ENCODE results near the gene WDFY2. TPM values are rescaled to one million over a fixed set of nuclear protein-coding genes. Genes with fewer than 3 reads are reported as not detected.
A peak's percentile ranks its signal among the peaks of the same experiment; 100 is the strongest.

WDFY2 gene
- total and polyA plus RNA-seq, 4 donors, result 4.6 to 27.3 (median 10.9) TPM

GRCh38 chr13:51624207-51624606, 39.9 kb downstream of the WDFY2 start:
- DNase-seq, result no peak
- H3K4me3 ChIP-seq, result no peak overlapping the region
- TF ChIP-seq CTCF (IDR thresholded peaks at IDR 0.05; ENCODE audit: control extremely low read depth, extremely low read depth), result no peak
- H3K27me3 ChIP-seq (ENCODE audit: control insufficient read depth in 3 of 3, insufficient read depth in 3 of 3, low read length in 2 of 3), result no peaks in the 10 kb centered on the region
- 90 to 93% methylated on average over 1 of the region's 1 CpG for WGBS, 2 donors
- no peak for ATAC-seq (ENCODE audit: insufficient read depth, low FRiP score)
- H3K9me3 ChIP-seq (ENCODE audit: control insufficient read depth in 4 of 4, insufficient read depth in 3 of 4, low read length in 3 of 4), result no peaks in the 10 kb centered on the region
- H3K36me3 ChIP-seq (ENCODE audit: control insufficient read depth in 4 of 4, insufficient read depth in 4 of 4, low read length in 4 of 4), result no peaks in the 10 kb centered on the region
- no peak overlapping the region for H3K27ac ChIP-seq (ENCODE audit: low read depth in 1 of 2, low read length in 1 of 2)
- H3K4me1 ChIP-seq (ENCODE audit: control insufficient read depth in 5 of 5, insufficient read depth in 5 of 5, low read length in 5 of 5), result peaks cover 2 to 30% (median 9%) of the 10 kb centered on the region in 5 donors
- no peak overlapping the region for H3K9ac ChIP-seq (ENCODE audit: insufficient read depth in 1 of 2, low read length in 2 of 2)

- Histone ChIP-seq H3K4me3 (no peak overlapping the region), H3K9ac (ENCODE audit: insufficient read depth in 1 of 2, low read length in 2 of 2) (no peak overlapping the region), H3K4me1 (ENCODE audit: control insufficient read depth in 5 of 5, insufficient read depth in 5 of 5, low read length in 5 of 5) (peaks cover 2 to 26% (median 9%) of the 10 kb centered on the region in 5 donors), H3K27ac (ENCODE audit: low read depth in 1 of 2, low read length in 1 of 2) (no peak overlapping the region), H3K36me3 (ENCODE audit: control insufficient read depth in 4 of 4, insufficient read depth in 4 of 4, low read length in 4 of 4) (no peaks in the 10 kb centered on the region), H3K9me3 (ENCODE audit: control insufficient read depth in 4 of 4, insufficient read depth in 3 of 4, low read length in 3 of 4) (no peaks in the 10 kb centered on the region), H3K27me3 (ENCODE audit: control insufficient read depth in 3 of 3, insufficient read depth in 3 of 3, low read length in 2 of 3) (no peaks in the 10 kb centered on the region)
- ATAC-seq (ENCODE audit: insufficient read depth, low FRiP score) (no peak), DNase-seq (no peak)
- no peak for TF ChIP-seq CTCF (IDR thresholded peaks at IDR 0.05; ENCODE audit: control extremely low read depth, extremely low read depth)
- 48 to 72% methylated on average over 3 of the region's 3 CpGs for WGBS, 2 donors
Observed at GRCh38 chr13:51624695-51625345, 40.6 kb downstream of the WDFY2 start.

GRCh38 chr13:51625555-51626345, 41.5 kb downstream of the WDFY2 start:
- Histone ChIP-seq H3K27ac (ENCODE audit: low read depth in 1 of 2, low read length in 1 of 2) (no peak overlapping the region), H3K36me3 (ENCODE audit: control insufficient read depth in 4 of 4, insufficient read depth in 4 of 4, low read length in 4 of 4) (no peaks in the 10 kb centered on the region), H3K27me3 (ENCODE audit: control insufficient read depth in 3 of 3, insufficient read depth in 3 of 3, low read length in 2 of 3) (no peaks in the 10 kb centered on the region), H3K4me3 (no peak overlapping the region), H3K9ac (ENCODE audit: insufficient read depth in 1 of 2, low read length in 2 of 2) (no peak overlapping the region), H3K9me3 (ENCODE audit: control insufficient read depth in 4 of 4, insufficient read depth in 3 of 4, low read length in 3 of 4) (no peaks in the 10 kb centered on the region), H3K4me1 (ENCODE audit: control insufficient read depth in 5 of 5, insufficient read depth in 5 of 5, low read length in 5 of 5) (peaks cover 2 to 19% (median 6%) of the 10 kb centered on the region in 5 donors)
- ATAC-seq (ENCODE audit: insufficient read depth, low FRiP score) (no peak), DNase-seq (peak in 2 of 3 donors; percentile 51 to 70)
- TF ChIP-seq CTCF (IDR thresholded peaks at IDR 0.05; ENCODE audit: control extremely low read depth, extremely low read depth), result no peak
- 61 to 74% methylated on average over 7 of the region's 7 CpGs for WGBS, 2 donors

Data from lung (tissue), 12 donors.